IMR-90 (cell line): ENCODE data around the gene TMEM233.

ENCODE experiments used
- BHLHE40 ChIP-seq: fragments of 150-350 bp; IDR thresholded peaks from 2 replicates; pipeline ENCODE4 v1.6.1; 2016; ENCODE audit warnings: mild to moderate bottlenecking, low read depth, low read length
- CTCF ChIP-seq: conservative IDR thresholded peaks from 2 replicates; pipeline ENCODE4 v1.5.1; 2012; ENCODE audit warnings: mild to moderate bottlenecking, low read depth, low read length, improper control_type of control experiment
- ELK1 ChIP-seq: fragments of 150-350 bp; IDR thresholded peaks from 2 replicates; pipeline ENCODE4 v1.6.1; 2016; ENCODE audit warnings: low read depth, mild to moderate bottlenecking, low read length, moderate library complexity, borderline replicate concordance
- MAZ ChIP-seq: IDR thresholded peaks from 2 replicates; pipeline ENCODE4 v1.6.1; 2012; ENCODE audit warnings: low read depth, mild to moderate bottlenecking, low read length, improper control_type of control experiment, moderate library complexity, borderline replicate concordance
- MXI1 ChIP-seq: IDR thresholded peaks from 2 replicates; pipeline ENCODE4 v1.6.1; 2012; ENCODE audit warnings: low read depth, mild to moderate bottlenecking, low read length, moderate library complexity, borderline replicate concordance
- POLR2A ChIP-seq: IDR thresholded peaks from 2 replicates; pipeline ENCODE4 v1.6.1; 2012; ENCODE audit warnings: mild to moderate bottlenecking, low read depth, low read length
- RAD21 ChIP-seq: IDR thresholded peaks from 2 replicates; pipeline ENCODE4 v1.6.1; 2012; ENCODE audit warnings: low read length, improper control_type of control experiment
- RFX5 ChIP-seq: IDR thresholded peaks from 2 replicates; pipeline ENCODE4 v1.8.0; 2012; ENCODE audit warnings: low read depth, mild to moderate bottlenecking, low read length, moderate library complexity
- SMC3 ChIP-seq: fragments of 150-350 bp; IDR thresholded peaks from 2 replicates; pipeline ENCODE4 v1.6.1; 2016; ENCODE audit warnings: low read depth, mild to moderate bottlenecking, antibody characterized with exemption, low read length, moderate library complexity

- TF ChIP-seq ELK1: no peak
- no peak for TF ChIP-seq CTCF
- no peak for TF ChIP-seq MXI1
- TF ChIP-seq POLR2A: no peak
- TF ChIP-seq RAD21: no peak
- TF ChIP-seq MAZ: no peak
- TF ChIP-seq RFX5: no peak
- no peak for TF ChIP-seq BHLHE40
- no peak for TF ChIP-seq SMC3
Observed at GRCh38 chr12:119578112-119578511, 15.5 kb upstream of the TMEM233 start.
